GM12864 (cell line): Measurements from ENCODE around the gene PABPC1L.

Experiments
- DNase-seq: peaks from one replicate; pipeline ENCODE4 v3.0.0-alpha.2; 2011; ENCODE audit warnings: low read depth
- H3K4me3 ChIP-seq: 2 replicates; pipeline ENCODE4 v1.5.1; 2011; ENCODE audit warnings: mild to moderate bottlenecking, low read depth, low read length, control low read depth
- TF ChIP-seq, protein P1 (sequence below): IDR thresholded peaks from 2 replicates; pipeline ENCODE4 v1.5.1; 2011; ENCODE audit warnings: low read depth, mild to moderate bottlenecking, moderate library complexity, low read length, control low read depth, inconsistent platforms; ENCODE audit errors: missing control alignments

Gene PABPC1L

DNA sequence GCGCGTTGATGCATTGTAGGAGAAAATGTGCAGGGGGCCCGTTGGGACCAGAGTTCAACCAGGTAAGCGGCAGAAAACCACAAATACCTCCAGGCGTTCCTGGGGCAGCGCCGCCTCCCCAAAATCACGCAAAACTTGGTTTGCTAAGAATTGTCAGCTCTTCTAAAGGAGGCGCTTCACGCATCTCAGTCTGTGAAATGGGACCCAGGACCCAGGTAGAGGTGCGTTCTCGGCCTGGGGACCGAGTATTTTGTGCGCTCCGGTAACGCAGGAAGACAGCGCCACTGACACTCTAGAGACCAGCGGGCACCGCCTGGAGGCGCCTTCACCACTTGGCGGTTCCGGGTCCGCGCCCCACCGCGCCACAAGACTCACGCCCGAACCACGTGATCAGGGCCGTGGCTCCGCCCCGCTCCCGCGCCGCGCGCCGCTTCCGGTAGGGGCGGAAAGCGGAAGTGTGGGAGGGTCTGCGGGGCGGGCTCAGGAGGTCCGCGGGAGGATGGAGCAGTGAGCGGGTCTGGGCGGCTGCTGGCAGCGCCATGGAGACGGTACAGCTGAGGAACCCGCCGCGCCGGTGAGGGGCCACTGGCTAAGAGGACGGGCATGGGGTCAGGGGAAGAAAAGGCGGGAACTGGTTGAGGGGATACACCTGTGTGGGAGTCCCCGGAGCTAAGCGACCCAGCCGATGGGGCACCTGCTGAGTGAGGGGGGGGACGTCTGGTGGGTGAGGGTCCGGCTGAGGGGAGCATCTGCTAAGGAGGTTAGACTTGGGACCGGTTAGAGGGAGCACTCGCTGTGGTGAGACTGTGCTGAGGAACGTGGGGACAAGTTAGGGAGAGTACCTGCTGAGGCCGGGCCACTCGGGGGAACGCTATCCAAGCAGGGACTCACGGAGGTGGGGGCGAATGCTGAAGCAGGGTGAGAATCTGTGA is 56.4 kb downstream of the PABPC1L start, which contains the start of gene STK4:
Gene STK4 (plus strand): TSS at position 483 of the 932 bp plus-strand sequence. CDS start 57 bp downstream, at position 540.
- peak within 1 kb of the TSS; percentile 82 for H3K4me3 ChIP-seq
- DNase-seq: peak; percentile 83
- TF ChIP-seq, protein P1, sequence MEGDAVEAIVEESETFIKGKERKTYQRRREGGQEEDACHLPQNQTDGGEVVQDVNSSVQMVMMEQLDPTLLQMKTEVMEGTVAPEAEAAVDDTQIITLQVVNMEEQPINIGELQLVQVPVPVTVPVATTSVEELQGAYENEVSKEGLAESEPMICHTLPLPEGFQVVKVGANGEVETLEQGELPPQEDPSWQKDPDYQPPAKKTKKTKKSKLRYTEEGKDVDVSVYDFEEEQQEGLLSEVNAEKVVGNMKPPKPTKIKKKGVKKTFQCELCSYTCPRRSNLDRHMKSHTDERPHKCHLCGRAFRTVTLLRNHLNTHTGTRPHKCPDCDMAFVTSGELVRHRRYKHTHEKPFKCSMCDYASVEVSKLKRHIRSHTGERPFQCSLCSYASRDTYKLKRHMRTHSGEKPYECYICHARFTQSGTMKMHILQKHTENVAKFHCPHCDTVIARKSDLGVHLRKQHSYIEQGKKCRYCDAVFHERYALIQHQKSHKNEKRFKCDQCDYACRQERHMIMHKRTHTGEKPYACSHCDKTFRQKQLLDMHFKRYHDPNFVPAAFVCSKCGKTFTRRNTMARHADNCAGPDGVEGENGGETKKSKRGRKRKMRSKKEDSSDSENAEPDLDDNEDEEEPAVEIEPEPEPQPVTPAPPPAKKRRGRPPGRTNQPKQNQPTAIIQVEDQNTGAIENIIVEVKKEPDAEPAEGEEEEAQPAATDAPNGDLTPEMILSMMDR: peak; percentile 59

DNA sequence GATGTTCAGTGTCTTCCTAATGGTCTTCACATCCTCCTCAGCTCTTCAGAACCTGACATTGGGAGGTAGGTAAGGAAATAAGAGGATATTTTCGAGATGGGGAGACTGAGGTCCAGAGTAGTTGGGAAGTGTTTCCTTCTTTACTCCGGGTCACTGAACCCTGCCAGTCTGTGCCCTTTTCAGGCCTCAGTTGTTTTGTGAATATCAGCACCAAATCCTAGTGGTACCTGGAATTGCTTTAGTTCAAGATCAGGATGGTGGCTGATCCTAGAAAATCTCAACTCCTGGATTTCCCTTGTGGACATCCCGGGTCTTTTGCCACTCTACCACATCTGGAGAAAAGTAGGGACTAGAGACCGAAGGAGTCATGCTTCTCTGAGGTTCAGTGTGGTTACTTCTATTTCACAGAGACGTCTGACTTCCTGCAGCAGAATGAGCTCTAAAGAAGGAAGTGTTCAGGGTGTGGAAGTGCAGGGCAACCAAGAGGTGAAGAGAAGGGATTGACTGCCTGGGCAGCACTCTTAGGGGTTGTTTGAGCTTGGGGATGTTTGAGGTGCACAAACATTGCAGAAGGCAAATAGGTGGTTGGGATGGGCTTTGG is 57.4 kb downstream of the PABPC1L start:
- TF ChIP-seq, protein P1: no peak

GRCh38 chr20:44969300-44969894 is 59.5 kb downstream of the PABPC1L start:
- H3K4me3 ChIP-seq: peak overlapping the region; percentile 82
- TF ChIP-seq, protein P1: no peak
- DNase-seq: no peak

More for the DNA sequence above, 57.4 kb downstream of the PABPC1L start:
- no peak for DNase-seq
- H3K4me3 ChIP-seq: peak overlapping the region; percentile 82

DNA sequence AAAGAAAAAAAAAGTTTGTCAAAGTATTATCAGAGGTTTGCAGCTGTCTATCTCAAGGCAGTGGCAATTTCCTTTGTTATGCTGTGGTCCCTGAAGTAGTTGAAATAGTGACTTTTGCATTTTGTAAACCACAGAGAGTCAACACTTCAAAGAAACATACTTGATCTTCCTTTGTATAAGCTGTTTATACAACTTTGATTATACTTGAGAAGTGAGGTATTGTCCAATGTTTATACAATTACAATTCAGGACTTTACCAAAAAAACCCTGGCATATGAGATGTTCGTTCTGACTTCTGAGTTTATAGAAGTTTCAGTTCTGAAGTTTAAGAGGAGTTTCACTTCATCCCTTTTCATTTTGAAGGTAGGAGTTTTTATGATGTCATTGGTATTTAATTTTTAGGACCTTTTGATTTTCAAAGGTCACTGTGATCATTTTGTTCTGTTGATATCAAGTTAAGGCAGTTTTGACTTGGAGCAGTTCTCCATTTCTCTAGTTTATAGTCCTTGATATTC is 60.4 kb downstream of the PABPC1L start:
- DNase-seq: no peak
- TF ChIP-seq, protein P1: no peak
- H3K4me3 ChIP-seq: peak overlapping the region; percentile 82; the same call in 1 of the 2 replicates

DNA sequence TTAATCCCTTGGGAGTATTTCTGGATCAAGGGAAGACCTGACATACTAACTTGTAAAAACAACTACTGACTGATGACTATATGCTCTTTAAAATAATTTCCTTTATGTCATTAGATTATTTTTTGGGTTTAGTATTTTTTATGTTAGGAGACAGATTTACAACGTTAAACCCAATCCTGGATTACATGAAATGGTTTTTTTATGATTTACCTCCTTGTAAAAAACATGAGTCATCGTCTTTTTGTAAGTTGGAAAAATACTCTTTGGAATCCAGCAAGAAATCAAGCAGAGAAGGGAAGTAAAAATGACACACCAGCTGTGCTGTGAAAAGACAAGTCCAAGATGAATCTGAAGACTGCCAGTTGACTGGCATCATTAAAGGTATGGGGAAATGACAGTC is 63.2 kb downstream of the PABPC1L start:
- TF ChIP-seq, protein P1: no peak
- H3K4me3 ChIP-seq: no peak overlapping the region
- DNase-seq: no peak

DNA sequence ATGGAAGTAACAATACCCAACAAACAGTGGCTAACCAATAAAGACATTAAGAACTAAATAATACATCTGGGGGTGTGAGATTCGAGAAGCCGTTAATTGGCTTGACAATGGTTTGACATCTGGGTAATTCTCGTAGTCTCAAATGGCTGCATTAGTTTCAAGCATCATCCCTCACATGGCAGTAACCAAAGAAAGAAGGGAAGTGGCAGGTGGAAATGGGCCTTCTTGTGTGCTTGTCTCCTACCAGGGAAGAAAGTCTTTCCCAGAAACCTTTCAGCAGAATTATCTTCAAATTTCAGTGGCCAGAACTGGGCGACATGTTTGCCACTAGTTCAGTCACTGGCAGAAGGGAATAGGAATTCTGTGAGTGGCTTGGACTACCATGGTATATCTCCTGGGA is 66.8 kb downstream of the PABPC1L start:
- no peak overlapping the region for H3K4me3 ChIP-seq
- DNase-seq: no peak
- TF ChIP-seq, protein P1: no peak
